GM13977 (cell line): ENCODE measurements around the gene MYO10.

Experiments used
- DNase-seq: peaks from one replicate; pipeline ENCODE4 v3.0.0; 2012; ENCODE audit warnings: low spot score
- CTCF ChIP-seq: IDR thresholded peaks from 2 replicates; pipeline ENCODE4 v1.5.1; 2012; ENCODE audit warnings: mild to moderate bottlenecking, control low read depth; ENCODE audit not compliant: insufficient read depth; ENCODE audit errors: extremely low read depth, missing control alignments
- in situ Hi-C: fragments of 300-500 bp; cut with MboI; formaldehyde crosslinking; loops from one replicate; pipeline ENCODE4 v1.12.0; 2022; ENCODE audit warnings: low sequenced_read_pairs, low pct_unique_long_range_greater_than_20kb, mixed read lengths, inconsistent platforms; ENCODE audit not compliant: unreplicated experiment

Gene MYO10

GRCh38 chr5:16687898-16688297, 248.2 kb downstream of the MYO10 start:
- no peak for DNase-seq
- TF ChIP-seq CTCF, result no peak
- in situ Hi-C loops, result no loop called here

- no peak for TF ChIP-seq CTCF
- in situ Hi-C loops, result no loop called here
- DNase-seq, result no peak
These were observed 251.0 kb downstream of the MYO10 start for GRCh38 chr5:16685069-16685468.

- in situ Hi-C loops, result no loop called here
- no peak for TF ChIP-seq CTCF
- no peak for DNase-seq
These were observed 254.2 kb downstream of the MYO10 start for GRCh38 chr5:16681876-16682275.

GRCh38 chr5:16679863-16680262, 256.2 kb downstream of the MYO10 start:
- in situ Hi-C loops, result no loop called here
- DNase-seq, result no peak
- no peak for TF ChIP-seq CTCF

- no peak for DNase-seq
- in situ Hi-C loops, result no loop called here
- TF ChIP-seq CTCF, result no peak
These were observed 256.9 kb downstream of the MYO10 start for GRCh38 chr5:16679190-16679589.

- DNase-seq, result no peak
- in situ Hi-C loops, result no loop called here
These were observed 260.3 kb downstream of the MYO10 start for GRCh38 chr5:16675806-16676205.

More at GRCh38 chr5:16675806-16676205, 260.3 kb downstream of the MYO10 start:
- no peak for TF ChIP-seq CTCF
